ENCODE measurements around the gene PNPT1.

Gene PNPT1

DNA sequence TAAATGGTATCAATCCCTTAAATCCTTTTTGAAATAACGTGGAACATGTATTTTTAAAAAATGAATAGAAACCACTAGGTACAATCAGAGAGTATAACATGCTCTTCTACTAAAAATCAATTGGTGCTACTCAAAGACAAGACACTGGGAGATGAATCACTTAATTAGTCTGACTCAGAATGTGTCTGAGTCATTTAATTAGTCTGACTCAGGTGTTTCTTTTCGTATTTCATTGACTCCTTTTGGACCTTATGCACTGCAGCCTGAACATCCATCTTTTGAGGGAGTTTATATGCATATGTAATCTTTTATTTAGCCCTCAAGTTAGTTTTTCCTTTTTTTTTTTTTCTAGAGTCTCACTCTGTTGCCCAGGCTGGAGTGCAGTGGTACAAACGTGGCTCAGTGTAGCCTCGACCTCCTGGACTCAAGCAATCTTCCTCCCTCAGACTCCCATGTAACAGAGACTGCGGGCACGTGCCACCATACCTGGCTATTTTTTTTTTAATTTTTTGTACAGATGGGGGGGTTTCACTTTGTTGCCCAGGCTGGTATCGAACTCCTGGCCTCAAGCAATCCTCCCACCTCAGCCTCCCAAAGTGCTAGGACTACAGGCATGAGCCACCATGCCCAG lies 102.7 kb downstream of the PNPT1 start:
- Histone ChIP-seq H3K4me1 (peaks cover 0 to 5% (median 0%) of the 10 kb centered on the region in 4 donors), H3K36me3 (peaks cover 0 to 18% (median 13%) of the 10 kb centered on the region in 3 donors), H3K9me3 (no peaks in the 10 kb centered on the region), H3K4me3 (no peak overlapping the region), H3K27me3 (no peaks in the 10 kb centered on the region), H3K27ac (no peak overlapping the region)
- intact Hi-C loops (cut with DNase I; ENCODE audit: low total_unique reads), result no loop called here
- no peak for DNase-seq
- TF ChIP-seq, protein P1, sequence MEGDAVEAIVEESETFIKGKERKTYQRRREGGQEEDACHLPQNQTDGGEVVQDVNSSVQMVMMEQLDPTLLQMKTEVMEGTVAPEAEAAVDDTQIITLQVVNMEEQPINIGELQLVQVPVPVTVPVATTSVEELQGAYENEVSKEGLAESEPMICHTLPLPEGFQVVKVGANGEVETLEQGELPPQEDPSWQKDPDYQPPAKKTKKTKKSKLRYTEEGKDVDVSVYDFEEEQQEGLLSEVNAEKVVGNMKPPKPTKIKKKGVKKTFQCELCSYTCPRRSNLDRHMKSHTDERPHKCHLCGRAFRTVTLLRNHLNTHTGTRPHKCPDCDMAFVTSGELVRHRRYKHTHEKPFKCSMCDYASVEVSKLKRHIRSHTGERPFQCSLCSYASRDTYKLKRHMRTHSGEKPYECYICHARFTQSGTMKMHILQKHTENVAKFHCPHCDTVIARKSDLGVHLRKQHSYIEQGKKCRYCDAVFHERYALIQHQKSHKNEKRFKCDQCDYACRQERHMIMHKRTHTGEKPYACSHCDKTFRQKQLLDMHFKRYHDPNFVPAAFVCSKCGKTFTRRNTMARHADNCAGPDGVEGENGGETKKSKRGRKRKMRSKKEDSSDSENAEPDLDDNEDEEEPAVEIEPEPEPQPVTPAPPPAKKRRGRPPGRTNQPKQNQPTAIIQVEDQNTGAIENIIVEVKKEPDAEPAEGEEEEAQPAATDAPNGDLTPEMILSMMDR (IDR thresholded peaks at IDR 0.05), result no peak

DNA sequence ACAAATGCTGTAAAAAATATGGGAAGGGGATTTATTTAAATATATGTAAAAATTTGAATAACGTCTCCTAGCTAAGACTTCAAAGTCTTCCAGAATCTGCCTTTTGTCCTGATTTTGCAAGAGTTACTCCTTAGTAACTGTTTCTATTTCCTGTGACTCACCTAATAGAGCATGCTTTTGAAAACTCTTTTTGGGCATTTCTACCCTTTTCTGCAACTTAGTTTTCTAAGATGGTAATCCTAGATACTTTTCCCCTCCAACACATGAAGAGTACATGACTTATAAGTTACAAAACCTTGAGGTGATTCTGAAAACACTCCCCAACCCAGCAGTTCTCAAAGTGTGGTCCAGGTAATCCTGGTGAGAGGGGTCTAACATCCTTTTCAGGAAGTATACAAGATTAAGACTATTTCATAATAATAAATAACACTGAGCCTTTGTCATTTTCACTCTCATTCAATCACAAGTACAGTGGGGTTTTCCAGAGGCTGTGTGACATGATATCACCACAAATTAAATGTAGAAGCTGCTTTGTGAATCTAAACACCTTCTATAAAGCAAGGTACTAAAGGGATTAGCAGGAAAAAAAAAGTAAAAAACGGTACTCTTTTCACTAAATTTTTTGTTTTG lies 108.1 kb downstream of the PNPT1 start:
- TF ChIP-seq, protein P1 (IDR thresholded peaks at IDR 0.05), result no peak
- Histone ChIP-seq H3K4me3 (no peak overlapping the region), H3K36me3 (peaks cover 1 to 36% (median 24%) of the 10 kb centered on the region in 3 donors), H3K27ac (no peak overlapping the region), H3K27me3 (no peaks in the 10 kb centered on the region), H3K4me1 (peaks cover 0 to 21% (median 9%) of the 10 kb centered on the region in 4 donors), H3K9me3 (no peaks in the 10 kb centered on the region)
- no peak for DNase-seq
- intact Hi-C loops (cut with DNase I; ENCODE audit: low total_unique reads), result no loop called here

Data from tibial artery (tissue), 4 donors.